GM23338 (cell line): ENCODE results near the gene IL17REL.

Experiments
- CTCF ChIP-seq, 2 experiments: fragments of 200-600 bp in 1 of 2; sonication (generic) in 1 of 2; conservative IDR thresholded peaks; 2 replicates each; pipeline versions ENCODE4 v1.5.1 to v1.6.1; 2016 to 2017; ENCODE audit warnings: antibody characterized with exemption in 2 of 2, low read depth in 2 of 2, mild to moderate bottlenecking in 2 of 2, moderate library complexity in 1 of 2
- EZH2 ChIP-seq: fragments of 200-600 bp; sonication (generic); IDR thresholded peaks from one replicate; pipeline ENCODE4 v1.8.0; 2017; ENCODE audit warnings: antibody characterized with exemption, mild to moderate bottlenecking, low read depth; ENCODE audit not compliant: unreplicated experiment
- EZH2phosphoT487 ChIP-seq: fragments of 200-600 bp; sonication (generic); IDR thresholded peaks from one replicate; pipeline ENCODE4 v1.8.1; 2018; ENCODE audit warnings: antibody characterized with exemption; ENCODE audit not compliant: unreplicated experiment
- POLR2AphosphoS5 ChIP-seq: IDR thresholded peaks from 2 replicates; pipeline ENCODE4 v1.6.1; 2016; ENCODE audit warnings: antibody characterized with exemption, low read depth
- REST ChIP-seq: IDR thresholded peaks from one replicate; pipeline ENCODE4 v1.6.1; 2018; ENCODE audit warnings: antibody characterized with exemption; ENCODE audit not compliant: unreplicated experiment

GRCh38 chr22:49975543-49976389 lies 36.8 kb downstream of the IL17REL start:
- TF ChIP-seq CTCF (conservative IDR thresholded peaks at IDR 0.05; ENCODE audit: low read depth in 2 of 2) (no peak), EZH2phosphoT487 (no peak), EZH2 (no peak), POLR2AphosphoS5 (no peak), REST (no peak)
